Gastrocnemius medialis (tissue), 4 donors: ENCODE results near the gene KLB.

Source experiments
- CTCF ChIP-seq, 5 experiments: fragments of 450-650 bp in 3 of 5; fragments of 200-600 bp in 2 of 5; sonication (generic) in 2 of 5; IDR thresholded peaks in 4 of 5; conservative IDR thresholded peaks in 1 of 5; 1 replicate in 4 of 5; 2 replicates in 1 of 5; pipeline ENCODE4 v1.5.1; 2016 to 2019; ENCODE audit warnings: antibody characterized with exemption in 5 of 5, mild to moderate bottlenecking in 3 of 5, moderate library complexity in 3 of 5
- POLR2A ChIP-seq, 2 donors: fragments of 450-650 bp; IDR thresholded peaks; one replicate each; pipeline ENCODE4 v1.6.1; 2017; ENCODE audit warnings: antibody characterized with exemption in 2 of 2, mild to moderate bottlenecking in 2 of 2, moderate library complexity in 2 of 2

GRCh38 chr4:39453738-39454137, 47.0 kb downstream of the KLB start:
- no peak for TF ChIP-seq CTCF (IDR thresholded peaks at IDR 0.05 in 4 of 5, conservative IDR thresholded peaks at IDR 0.05 in 1 of 5)
- no peak for TF ChIP-seq POLR2A (IDR thresholded peaks at IDR 0.05)
